ENCODE results near the gene NEIL1.
"Not testable (repeated sequence)": the region's sequence is repeated elsewhere in the genome, so short reads cannot be mapped to it uniquely, and the experiment has no call there.

Gene NEIL1

GRCh38 chr15:75346796-75347221, at the start of gene NEIL1:
Gene NEIL1, plus strand, starts transcription at chr15:75347039. Its CDS starts 1,867 bp downstream, at chr15:75348906.
- no peak for DNase-seq

- not testable (repeated sequence) for DNase-seq
These were observed 48.1 kb upstream of the NEIL1 start for GRCh38 chr15:75298541-75299310.

GRCh38 chr15:75299311-75299688, 47.5 kb upstream of the NEIL1 start:
- DNase-seq = not testable (repeated sequence)

GRCh38 chr15:75300026-75300425, 46.8 kb upstream of the NEIL1 start:
- not testable (repeated sequence) for DNase-seq

- no peak for DNase-seq
These were observed 44.5 kb upstream of the NEIL1 start for GRCh38 chr15:75302318-75302717.

- DNase-seq = not testable (repeated sequence)
These were observed 44.1 kb upstream of the NEIL1 start for GRCh38 chr15:75302753-75303152.

- no peak for DNase-seq
These were observed 40.7 kb upstream of the NEIL1 start for GRCh38 chr15:75306188-75306587.

GRCh38 chr15:75307778-75308390, 39.0 kb upstream of the NEIL1 start:
- DNase-seq = no peak

GRCh38 chr15:75309711-75310110, 37.1 kb upstream of the NEIL1 start:
- no peak for DNase-seq

GRCh38 chr15:75312548-75312947, 34.3 kb upstream of the NEIL1 start:
- DNase-seq = not testable (repeated sequence)

GRCh38 chr15:75313116-75313845, 33.6 kb upstream of the NEIL1 start:
- no peak for DNase-seq

GRCh38 chr15:75314552-75315290, 32.1 kb upstream of the NEIL1 start:
- DNase-seq = no peak

- not testable (repeated sequence) for DNase-seq
These were observed 27.5 kb upstream of the NEIL1 start for GRCh38 chr15:75319231-75319897.

- no peak for DNase-seq
These were observed 25.1 kb upstream of the NEIL1 start for GRCh38 chr15:75321711-75322110.

- DNase-seq = no peak
These were observed 20.9 kb upstream of the NEIL1 start for GRCh38 chr15:75325922-75326321.

- DNase-seq = no peak
These were observed 19.8 kb upstream of the NEIL1 start for GRCh38 chr15:75327005-75327404.

GRCh38 chr15:75327491-75327890, 19.3 kb upstream of the NEIL1 start:
- no peak for DNase-seq

GRCh38 chr15:75328493-75329314, 18.1 kb upstream of the NEIL1 start:
- no peak for DNase-seq

GRCh38 chr15:75329571-75329970, 17.3 kb upstream of the NEIL1 start:
- DNase-seq = no peak

- DNase-seq = not testable (repeated sequence)
These were observed 14.7 kb upstream of the NEIL1 start for GRCh38 chr15:75332093-75332492.

- not testable (repeated sequence) for DNase-seq
These were observed 13.0 kb upstream of the NEIL1 start for GRCh38 chr15:75333654-75334419.
